OCI-LY3 (cell line): ENCODE data around the gene EEF2K.

ENCODE experiments used
- H2AFZ ChIP-seq: fragments of 200-600, 300-600 bp; shearing (Covaris generic); 2 replicates; pipeline ENCODE4 v1.6.0; 2014; ENCODE audit warnings: antibody characterized with exemption, low read depth, low read length
- H3K27ac ChIP-seq: fragments of 200-600, 300-600 bp; sonication (generic); 2 replicates; pipeline ENCODE4 v1.5.1; 2014; ENCODE audit warnings: mild to moderate bottlenecking, low read length, moderate library complexity, mixed read lengths
- H3K27me3 ChIP-seq: fragments of 200-600, 300-600 bp; sonication (generic); 2 replicates; pipeline ENCODE4 v1.6.1; 2014; ENCODE audit warnings: low read depth, low read length, mixed read lengths
- H3K36me3 ChIP-seq: fragments of 200-600, 300-600 bp; sonication (generic); replicated peaks from 2 replicates; pipeline ENCODE3; 2014; ENCODE audit warnings: low read depth, low read length, mixed read lengths
- H3K4me1 ChIP-seq: fragments of 300-600, 200-600 bp; sonication (generic); 2 replicates; pipeline ENCODE4 v1.6.1; 2014; ENCODE audit warnings: low read length, mixed read lengths
- H3K4me2 ChIP-seq: fragments of 200-600, 300-600 bp; sonication (generic); 2 replicates; pipeline ENCODE4 v1.6.1; 2014; ENCODE audit warnings: low read length, mixed read lengths
- H3K4me3 ChIP-seq: fragments of 300-600, 200-600 bp; sonication (generic); 2 replicates; pipeline ENCODE4 v1.5.1; 2014; ENCODE audit warnings: antibody characterized with exemption, mild to moderate bottlenecking, low read length, moderate library complexity
- H3K79me2 ChIP-seq: fragments of 300-600, 200-600 bp; shearing (Covaris generic); 2 replicates; pipeline ENCODE4 v1.6.1; 2014; ENCODE audit warnings: mild to moderate bottlenecking, low read length, mixed read lengths
- H3K9ac ChIP-seq: fragments of 300-600, 200-600 bp; shearing (Covaris generic); 2 replicates; pipeline ENCODE4 v1.6.0; 2014; ENCODE audit warnings: mild to moderate bottlenecking, low read length, moderate library complexity
- H3K9me3 ChIP-seq: fragments of 200-600, 300-600 bp; shearing (Covaris generic); 2 replicates; pipeline ENCODE4 v1.6.1; 2014; ENCODE audit warnings: low read length, mixed read lengths; ENCODE audit not compliant: insufficient read depth
- H4K20me1 ChIP-seq: fragments of 200-600, 300-600 bp; sonication (generic); 2 replicates; pipeline ENCODE4 v1.6.1; 2016; ENCODE audit warnings: low read length, mixed read lengths; ENCODE audit not compliant: insufficient read depth
- CTCF ChIP-seq: fragments of 200-600, 300-600 bp; sonication (generic); IDR thresholded peaks from 2 replicates; pipeline ENCODE4 v1.5.1; 2014; ENCODE audit warnings: antibody characterized with exemption, low read length, low read depth
- EZH2phosphoT487 ChIP-seq: fragments of 200-600 bp; shearing (Covaris generic); IDR thresholded peaks from 2 replicates; pipeline ENCODE4 v1.6.1; 2018; ENCODE audit warnings: antibody characterized with exemption, mixed run types, low read depth

Gene EEF2K

DNA sequence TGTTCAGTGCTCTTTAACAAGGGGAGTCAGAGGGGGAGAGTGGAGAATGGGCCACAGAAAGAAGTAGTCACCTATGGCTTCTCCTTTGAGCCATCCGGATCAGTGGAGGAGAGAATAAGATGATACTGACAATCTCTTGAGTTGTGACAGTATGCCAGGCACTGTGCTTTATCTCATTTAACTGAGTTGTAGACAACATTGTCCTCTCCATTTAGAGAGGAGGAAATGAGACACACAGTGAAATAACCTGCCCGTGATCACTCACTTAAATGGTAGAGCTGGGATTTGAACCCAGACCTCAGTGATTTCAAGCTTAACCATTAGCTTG lies 17.8 kb upstream of the EEF2K start:
- Histone ChIP-seq H3K4me1 (peaks cover 61% of the 10 kb centered on the region), H3K9ac (peak overlapping the region; percentile 5; the same call in 1 of the 2 replicates), H3K36me3 (peaks cover 4% of the 10 kb centered on the region), H3K4me3 (peak overlapping the region; percentile 86), H3K4me2 (peak overlapping the region; percentile 90), H3K27ac (peak overlapping the region; percentile 4; the same call in 1 of the 2 replicates), H3K9me3 (no peaks in the 10 kb centered on the region), H2AFZ (peak overlapping the region; percentile 68; the same call in 1 of the 2 replicates), H3K27me3 (no peaks in the 10 kb centered on the region), H4K20me1 (no peaks in the 10 kb centered on the region), H3K79me2 (no peaks in the 10 kb centered on the region)
- TF ChIP-seq CTCF (no peak), EZH2phosphoT487 (no peak)

DNA sequence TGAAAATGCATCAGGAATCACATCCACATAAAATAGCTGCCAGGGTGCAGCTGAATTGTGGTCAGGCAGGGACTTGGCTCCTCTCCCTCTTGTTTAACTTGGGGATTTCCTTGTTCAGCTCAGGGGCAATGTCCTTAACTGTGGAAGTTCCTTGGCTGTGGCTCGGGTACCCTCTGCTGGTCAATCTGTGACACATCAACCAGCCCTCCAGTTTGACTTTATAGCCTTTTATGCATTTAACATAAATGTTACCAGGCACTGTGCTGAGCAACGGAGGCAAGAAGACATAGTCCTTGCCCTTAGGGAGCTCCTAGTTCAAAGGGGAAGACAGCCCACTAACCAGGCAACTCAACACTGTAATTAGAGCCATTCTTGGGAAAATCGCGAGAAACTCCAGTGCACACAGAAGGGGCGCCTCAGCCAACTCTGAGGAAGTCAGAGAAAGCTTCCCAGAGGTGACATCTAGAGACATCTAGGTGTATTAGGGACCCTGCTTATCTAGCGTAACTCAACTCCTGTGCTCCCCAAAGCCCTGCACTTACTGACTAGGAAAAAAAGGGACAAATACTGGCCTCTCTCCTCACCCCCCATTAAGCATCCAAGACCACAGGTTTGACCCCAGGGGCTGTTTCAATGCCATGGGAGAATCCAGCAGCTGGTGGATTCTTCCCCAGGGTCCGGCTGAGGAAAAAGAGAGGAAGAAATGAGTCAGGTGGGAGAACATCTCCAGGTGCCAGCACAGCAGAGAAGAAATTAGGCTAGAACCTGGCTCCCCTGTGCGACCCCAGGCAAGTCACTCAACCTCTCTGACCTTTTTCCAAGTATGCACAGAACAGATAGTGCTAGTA lies 17.3 kb upstream of the EEF2K start:
- peak overlapping the region; percentile 90 for H3K4me2 ChIP-seq

DNA sequence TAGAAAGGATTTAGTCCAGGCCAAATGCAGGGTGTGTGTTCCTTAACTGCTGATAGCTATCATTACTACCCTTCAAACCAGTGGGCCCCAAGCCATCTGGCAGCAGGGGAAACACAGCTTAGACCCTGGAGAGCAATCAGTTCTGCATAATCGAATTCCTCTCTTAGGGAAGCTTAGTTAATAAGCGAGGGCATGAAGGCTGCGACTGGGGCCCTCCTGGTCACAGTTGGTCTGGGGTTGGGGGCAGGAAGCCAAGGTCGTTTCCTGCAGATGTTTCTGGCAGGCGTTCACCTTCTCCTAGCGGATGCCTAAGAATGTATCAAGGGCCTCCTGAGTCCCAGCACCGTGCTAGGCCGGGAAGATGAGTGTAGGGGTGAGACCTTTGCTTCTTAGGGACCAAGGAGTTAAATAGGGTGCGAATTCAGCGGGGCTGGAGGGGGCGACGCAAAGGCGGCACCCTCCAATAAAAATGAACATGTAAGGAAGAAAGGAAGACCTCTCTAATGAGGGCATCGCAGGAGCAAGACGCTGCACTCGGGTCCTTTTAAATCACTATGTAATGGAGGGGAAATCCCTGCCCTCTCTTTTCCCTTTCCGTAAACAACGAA lies 16.5 kb upstream of the EEF2K start:
- Histone ChIP-seq H3K27ac (peak overlapping the region; percentile 60), H3K79me2 (no peaks in the 10 kb centered on the region), H3K4me3 (peak overlapping the region; percentile 86), H3K36me3 (peaks cover 4% of the 10 kb centered on the region), H2AFZ (peak overlapping the region; percentile 50; the same call in 1 of the 2 replicates), H3K4me2 (peak overlapping the region; percentile 90), H3K9me3 (no peaks in the 10 kb centered on the region), H3K4me1 (peaks cover 58% of the 10 kb centered on the region), H4K20me1 (no peaks in the 10 kb centered on the region), H3K9ac (peak overlapping the region; percentile 50), H3K27me3 (no peaks in the 10 kb centered on the region)
- TF ChIP-seq EZH2phosphoT487 (no peak), CTCF (no peak)

More for the DNA sequence above, 17.3 kb upstream of the EEF2K start:
- H3K36me3 ChIP-seq, result peaks cover 4% of the 10 kb centered on the region
- H3K9me3 ChIP-seq, result no peaks in the 10 kb centered on the region
- H3K27me3 ChIP-seq, result no peaks in the 10 kb centered on the region
- H3K4me3 ChIP-seq, result peak overlapping the region; percentile 86
- H3K4me1 ChIP-seq, result peaks cover 58% of the 10 kb centered on the region
- H3K27ac ChIP-seq, result peak overlapping the region; percentile 60; the same call in 1 of the 2 replicates
- H2AFZ ChIP-seq, result peak overlapping the region; percentile 68; the same call in 1 of the 2 replicates
- H3K79me2 ChIP-seq, result no peaks in the 10 kb centered on the region
- TF ChIP-seq CTCF (peak; percentile 87), EZH2phosphoT487 (no peak)
- no peaks in the 10 kb centered on the region for H4K20me1 ChIP-seq
- peak overlapping the region; percentile 50; the same call in 1 of the 2 replicates for H3K9ac ChIP-seq
